GM18907 (cell line): ENCODE results near the gene TRPC4.

Experiments used
- ATAC-seq: cut with Tn5 transposase; IDR thresholded peaks from one replicate; pipeline ENCODE4 v1.9.1; 2021; ENCODE audit warnings: mild to moderate bottlenecking, moderate library complexity; ENCODE audit not compliant: unreplicated experiment

Gene TRPC4

GRCh38 chr13:37729876-37730275 lies 139.7 kb downstream of the TRPC4 start:
- ATAC-seq, result no peak

- no peak for ATAC-seq
Observed at GRCh38 chr13:37716420-37717195, 153.0 kb downstream of the TRPC4 start.

GRCh38 chr13:37715606-37716015 lies 154.0 kb downstream of the TRPC4 start:
- no peak for ATAC-seq

- no peak for ATAC-seq
Observed at GRCh38 chr13:37709318-37709717, 160.3 kb downstream of the TRPC4 start.

GRCh38 chr13:37707739-37708500 lies 161.7 kb downstream of the TRPC4 start:
- no peak for ATAC-seq

- ATAC-seq, result no peak
Observed at GRCh38 chr13:37706041-37706440, 163.5 kb downstream of the TRPC4 start.

- ATAC-seq, result no peak
Observed at GRCh38 chr13:37701972-37702371, 167.6 kb downstream of the TRPC4 start.

GRCh38 chr13:37701306-37701705 lies 168.3 kb downstream of the TRPC4 start:
- ATAC-seq, result no peak

GRCh38 chr13:37700887-37701286 lies 168.7 kb downstream of the TRPC4 start:
- ATAC-seq, result no peak

GRCh38 chr13:37695200-37695599 lies 174.4 kb downstream of the TRPC4 start:
- ATAC-seq, result no peak

GRCh38 chr13:37690361-37690760 lies 179.2 kb downstream of the TRPC4 start:
- no peak for ATAC-seq

- no peak for ATAC-seq
Observed at GRCh38 chr13:37686501-37686900, 183.1 kb downstream of the TRPC4 start.

- ATAC-seq, result no peak
Observed at GRCh38 chr13:37685206-37685605, 184.4 kb downstream of the TRPC4 start.

- no peak for ATAC-seq
Observed at GRCh38 chr13:37682496-37682895, 187.1 kb downstream of the TRPC4 start.

- ATAC-seq, result no peak
Observed at GRCh38 chr13:37681281-37682032, 188.1 kb downstream of the TRPC4 start.

GRCh38 chr13:37680137-37680536 lies 189.4 kb downstream of the TRPC4 start:
- ATAC-seq, result no peak

- no peak for ATAC-seq
Observed at GRCh38 chr13:37679043-37679442, 190.5 kb downstream of the TRPC4 start.

- ATAC-seq, result no peak
Observed at GRCh38 chr13:37669845-37670244, 199.7 kb downstream of the TRPC4 start.

GRCh38 chr13:37667702-37668101 lies 201.9 kb downstream of the TRPC4 start:
- no peak for ATAC-seq

GRCh38 chr13:37666036-37666435 lies 203.5 kb downstream of the TRPC4 start:
- no peak for ATAC-seq

- no peak for ATAC-seq
Observed at GRCh38 chr13:37665420-37665819, 204.2 kb downstream of the TRPC4 start.

- no peak for ATAC-seq
Observed at GRCh38 chr13:37663724-37664123, 205.8 kb downstream of the TRPC4 start.
